Fibroblast of lung (primary cell): ENCODE data around the gene NSDHL. TPM values are rescaled to one million over a fixed set of nuclear protein-coding genes. Genes with fewer than 3 reads are reported as not detected.

ENCODE experiments used
- DNase-seq, 2 donors: peaks; one replicate each; pipeline versions ENCODE4 v3.0.0 to v3.0.0-alpha.2; 2010; ENCODE audit warnings: low read depth in 2 of 2
- H2AFZ ChIP-seq: 2 replicates; pipeline ENCODE4 v1.5.1; 2012; ENCODE audit warnings: low read length, control low read depth, inconsistent platforms
- H3K27ac ChIP-seq: 2 replicates; pipeline ENCODE4 v1.5.1; 2011; ENCODE audit warnings: low read length, control low read depth; ENCODE audit not compliant: insufficient read depth
- H3K27me3 ChIP-seq: 2 replicates; pipeline ENCODE4 v1.5.1; 2011; ENCODE audit warnings: mild to moderate bottlenecking, low read length; ENCODE audit not compliant: control insufficient read depth, insufficient read depth
- H3K36me3 ChIP-seq: 2 replicates; pipeline ENCODE4 v1.5.1; 2011; ENCODE audit warnings: low read length; ENCODE audit not compliant: control insufficient read depth, insufficient read depth
- H3K4me1 ChIP-seq: 2 replicates; pipeline ENCODE4 v1.5.1; 2011; ENCODE audit warnings: low read length; ENCODE audit not compliant: control insufficient read depth, insufficient read depth; ENCODE audit errors: extremely low read depth
- H3K4me2 ChIP-seq: 2 replicates; pipeline ENCODE4 v1.5.1; 2011; ENCODE audit warnings: low read length, control low read depth; ENCODE audit not compliant: insufficient read depth; ENCODE audit errors: extremely low read depth
- H3K4me3 ChIP-seq, 4 experiments: fragments of 200-600 bp in 1 of 4; sonication (generic) in 1 of 4; replicated peaks in 1 of 4; 2 replicates each; pipeline ENCODE4 v1.5.1; 2011 to 2016; ENCODE audit warnings: low read length in 4 of 4, low read depth in 3 of 4, mild to moderate bottlenecking in 3 of 4, control low read depth in 2 of 4, inconsistent platforms in 1 of 4, mixed read lengths in 1 of 4; ENCODE audit not compliant: insufficient read depth in 1 of 4; ENCODE audit errors: control extremely low read depth in 1 of 4
- H3K79me2 ChIP-seq: 2 replicates; pipeline ENCODE4 v1.5.1; 2012; ENCODE audit warnings: mild to moderate bottlenecking, low read length, inconsistent platforms; ENCODE audit not compliant: control insufficient read depth, insufficient read depth
- H3K9ac ChIP-seq: 2 replicates; pipeline ENCODE4 v1.5.1; 2011; ENCODE audit warnings: mild to moderate bottlenecking, low read length, control low read depth; ENCODE audit not compliant: insufficient read depth
- H3K9me3 ChIP-seq: 2 replicates; pipeline ENCODE4 v1.5.1; 2012; ENCODE audit warnings: low read depth, low read length; ENCODE audit not compliant: control insufficient read depth, insufficient read depth
- H4K20me1 ChIP-seq: 2 replicates; pipeline ENCODE4 v1.5.1; 2011; ENCODE audit warnings: low read length; ENCODE audit not compliant: control insufficient read depth, insufficient read depth; ENCODE audit errors: extremely low read depth
- EZH2 ChIP-seq: IDR thresholded peaks from 2 replicates; pipeline ENCODE4 v1.5.1; 2012; ENCODE audit warnings: low read length, control low read depth, mild to moderate bottlenecking; ENCODE audit errors: missing control alignments
- polyA plus RNA-seq, 2 donors: library from polyadenylated mRNA; depleted of rRNA in 1 of 2; stranded (reverse) in 1 of 2; unstranded in 1 of 2; fragments of >200 nt; gene quantifications; 2 replicates each; pipeline ENCODE4 v1.2.1, GENCODE V29; 2011 to 2012; ENCODE audit warnings: missing spikeins in 1 of 2
- total RNA-seq: library from RNA; depleted of rRNA; stranded (reverse); fragments of >200 nt; gene quantifications from 2 replicates; pipeline ENCODE4 v1.2.1, GENCODE V29; 2014
- TF ChIP-seq, protein P1 (sequence below), 2 donors: IDR thresholded peaks in 1 of 2; conservative IDR thresholded peaks in 1 of 2; 1 replicate in 1 of 2; 2 replicates in 1 of 2; pipeline ENCODE4 v1.5.1; 2011 to 2012; ENCODE audit warnings: low read length in 2 of 2, control low read depth in 1 of 2, inconsistent platforms in 1 of 2, low read depth in 1 of 2, mild to moderate bottlenecking in 1 of 2

Gene NSDHL
- total and polyA plus RNA-seq, 2 donors (not counting 1 experiment from before 2014, with no cell fraction given), result 32.2 to 43.5 TPM

- peaks cover 18% of the 10 kb centered on the region for H3K79me2 ChIP-seq
- TF ChIP-seq EZH2, result no peak
Measured at GRCh38 chrX:152845618-152846240, 14.9 kb downstream of the NSDHL start.

DNA sequence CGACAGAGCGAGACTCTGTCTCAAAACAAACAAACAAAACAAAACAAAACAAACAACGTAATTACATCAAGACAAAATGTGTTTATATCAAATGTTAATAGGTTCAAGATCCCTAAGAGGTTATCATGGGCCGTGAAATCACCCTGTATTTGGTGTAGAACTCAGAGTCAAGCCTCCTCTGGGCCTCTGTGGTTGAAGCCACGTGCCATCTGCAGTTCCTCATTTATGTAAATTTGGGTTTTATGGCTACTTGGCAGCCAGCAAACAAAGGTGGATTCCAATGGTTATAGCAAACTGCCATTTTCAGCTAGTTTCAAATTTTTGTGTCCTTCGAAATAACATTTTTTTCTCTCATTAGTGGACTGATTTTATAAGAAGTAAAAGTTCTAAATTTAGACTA is 16.4 kb downstream of the NSDHL start:
- Histone ChIP-seq H3K9me3 (no peaks in the 10 kb centered on the region), H4K20me1 (no peaks in the 10 kb centered on the region), H3K27me3 (no peaks in the 10 kb centered on the region), H3K9ac (no peak overlapping the region), H3K4me3 (no peak overlapping the region), H3K79me2 (peaks cover 15% of the 10 kb centered on the region), H3K36me3 (no peaks in the 10 kb centered on the region), H3K4me1 (no peaks in the 10 kb centered on the region), H3K4me2 (no peak overlapping the region), H3K27ac (no peak overlapping the region), H2AFZ (no peak overlapping the region)
- no peak for DNase-seq
- TF ChIP-seq EZH2, result no peak
- TF ChIP-seq, protein P1, sequence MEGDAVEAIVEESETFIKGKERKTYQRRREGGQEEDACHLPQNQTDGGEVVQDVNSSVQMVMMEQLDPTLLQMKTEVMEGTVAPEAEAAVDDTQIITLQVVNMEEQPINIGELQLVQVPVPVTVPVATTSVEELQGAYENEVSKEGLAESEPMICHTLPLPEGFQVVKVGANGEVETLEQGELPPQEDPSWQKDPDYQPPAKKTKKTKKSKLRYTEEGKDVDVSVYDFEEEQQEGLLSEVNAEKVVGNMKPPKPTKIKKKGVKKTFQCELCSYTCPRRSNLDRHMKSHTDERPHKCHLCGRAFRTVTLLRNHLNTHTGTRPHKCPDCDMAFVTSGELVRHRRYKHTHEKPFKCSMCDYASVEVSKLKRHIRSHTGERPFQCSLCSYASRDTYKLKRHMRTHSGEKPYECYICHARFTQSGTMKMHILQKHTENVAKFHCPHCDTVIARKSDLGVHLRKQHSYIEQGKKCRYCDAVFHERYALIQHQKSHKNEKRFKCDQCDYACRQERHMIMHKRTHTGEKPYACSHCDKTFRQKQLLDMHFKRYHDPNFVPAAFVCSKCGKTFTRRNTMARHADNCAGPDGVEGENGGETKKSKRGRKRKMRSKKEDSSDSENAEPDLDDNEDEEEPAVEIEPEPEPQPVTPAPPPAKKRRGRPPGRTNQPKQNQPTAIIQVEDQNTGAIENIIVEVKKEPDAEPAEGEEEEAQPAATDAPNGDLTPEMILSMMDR (conservative IDR thresholded peaks at IDR 0.05 in 1 of 2, IDR thresholded peaks at IDR 0.05 in 1 of 2; ENCODE audit: low read depth in 1 of 2, low read length in 2 of 2), result no peak

More at GRCh38 chrX:152845618-152846240, 14.9 kb downstream of the NSDHL start:
- Histone ChIP-seq H3K4me2 (no peak overlapping the region), H3K9ac (no peak overlapping the region), H3K36me3 (no peaks in the 10 kb centered on the region), H3K27ac (no peak overlapping the region), H3K4me1 (no peaks in the 10 kb centered on the region), H3K4me3 (no peak overlapping the region), H3K9me3 (no peaks in the 10 kb centered on the region), H3K27me3 (no peaks in the 10 kb centered on the region), H4K20me1 (no peaks in the 10 kb centered on the region), H2AFZ (no peak overlapping the region)
- no peak for DNase-seq

DNA sequence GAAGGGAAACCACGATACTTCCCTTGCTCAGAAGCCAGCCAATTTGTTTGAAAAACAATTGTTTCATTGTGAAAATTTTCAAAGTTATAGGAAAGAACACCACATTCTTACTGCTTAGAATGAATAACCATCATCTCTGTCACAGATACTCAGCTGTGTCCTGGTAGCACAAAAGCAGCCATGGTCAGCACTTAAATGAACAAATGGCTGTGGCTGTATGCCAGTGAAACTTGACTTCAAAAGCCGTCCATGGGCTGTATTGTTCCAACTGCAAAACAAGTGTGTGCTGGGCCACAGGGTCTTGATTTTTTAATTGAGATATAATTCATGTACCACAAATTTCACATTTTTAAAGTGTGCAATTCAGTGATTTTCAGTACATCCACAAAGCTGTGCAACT is 19.6 kb downstream of the NSDHL start:
- Histone ChIP-seq H4K20me1 (no peaks in the 10 kb centered on the region), H3K36me3 (no peaks in the 10 kb centered on the region), H3K79me2 (peaks cover 2% of the 10 kb centered on the region), H3K27ac (no peak overlapping the region), H3K4me3 (no peak overlapping the region), H3K4me1 (no peaks in the 10 kb centered on the region), H2AFZ (no peak overlapping the region), H3K4me2 (no peak overlapping the region), H3K9ac (no peak overlapping the region), H3K27me3 (no peaks in the 10 kb centered on the region), H3K9me3 (no peaks in the 10 kb centered on the region)
- no peak for DNase-seq
- TF ChIP-seq, protein P1 (conservative IDR thresholded peaks at IDR 0.05 in 1 of 2, IDR thresholded peaks at IDR 0.05 in 1 of 2; ENCODE audit: low read depth in 1 of 2, low read length in 2 of 2), result no peak
